ENCODE measurements around the gene NUBP2. TPM values are rescaled to one million over a fixed set of nuclear protein-coding genes. Genes with fewer than 3 reads are reported as not detected.

Gene NUBP2
- total and polyA plus RNA-seq, 2 experiments from 2014 or later, result 79.4 to 175 TPM

- TF ChIP-seq ZNF462 (CRISPR knock-in tag; IDR thresholded peaks at IDR 0.05), result no peak
- TF ChIP-seq STAT1 (IDR thresholded peaks at IDR 0.05; ENCODE audit: unreplicated experiment), result no peak
Observed at GRCh38 chr16:1790611-1791255, 8.0 kb downstream of the NUBP2 start (continued).

- H3K4me3 ChIP-seq, result no peak overlapping the region
- no peaks in the 10 kb centered on the region for H4K20me1 ChIP-seq (replicated peaks; ENCODE audit: insufficient read depth)
- Mint-ChIP-seq H3K4me1 (no peaks in the 10 kb centered on the region), H3K27me3 (ENCODE audit: insufficient read depth, low read depth, poor library complexity) (no peaks in the 10 kb centered on the region), H3K9me3 (peaks cover 3% of the 10 kb centered on the region; the same call in 2 of the 3 replicates), H3K4me3 (no peak overlapping the region), H3K27ac (no peak overlapping the region), H3K36me3 (ENCODE audit: low read depth) (peaks cover 9% of the 10 kb centered on the region; the same call in 2 of the 3 replicates)
- DNase-seq (ENCODE audit: low spot score), result peak; percentile 28
- no peaks in the 10 kb centered on the region for H3K4me1 ChIP-seq (ENCODE audit: insufficient read depth)
- H3F3A ChIP-seq (replicated peaks; ENCODE audit: low read depth), result no peaks in the 10 kb centered on the region
- H2AFZ ChIP-seq, result no peak overlapping the region
- H3K9me2 ChIP-seq (ENCODE audit: insufficient read depth), result no peaks in the 10 kb centered on the region
- H3K27ac ChIP-seq (ENCODE audit: low read depth), result no peak overlapping the region
- no peaks in the 10 kb centered on the region for H3K36me3 ChIP-seq (ENCODE audit: insufficient read depth)
- no peak overlapping the region for H3K4me2 ChIP-seq
- peaks cover 2% of the 10 kb centered on the region; the same call in 1 of the 2 replicates for H3K79me2 ChIP-seq (replicated peaks; ENCODE audit: insufficient read depth)
- H3K27me3 ChIP-seq (ENCODE audit: insufficient read depth), result no peaks in the 10 kb centered on the region
- no peak for ATAC-seq
- TF ChIP-seq POLR2AphosphoS5 (IDR thresholded peaks at IDR 0.05; ENCODE audit: low read depth) (no peak), EZH2phosphoT487 (IDR thresholded peaks at IDR 0.05; ENCODE audit: unreplicated experiment) (no peak), ZNF114 (CRISPR knock-in tag; IDR thresholded peaks at IDR 0.05) (no peak), REST (IDR thresholded peaks at IDR 0.05; ENCODE audit: unreplicated experiment) (no peak), JUNB (IDR thresholded peaks at IDR 0.05; ENCODE audit: unreplicated experiment) (no peak), ZNF331 (CRISPR knock-in tag; IDR thresholded peaks at IDR 0.05; ENCODE audit: low read depth) (no peak), CREB1 (CRISPR knock-in tag; IDR thresholded peaks at IDR 0.05; ENCODE audit: low read depth) (no peak), EZH2 (IDR thresholded peaks at IDR 0.05; ENCODE audit: low read depth, unreplicated experiment) (no peak)
Observed at GRCh38 chr16:1791256-1791942, 8.6 kb downstream of the NUBP2 start.
